GM23248 (cell line): ENCODE data around the gene KCNE1.

ENCODE experiments used
- EZH2 ChIP-seq: fragments of 200-600 bp; sonication (generic); IDR thresholded peaks from 2 replicates; pipeline ENCODE4 v1.6.1; 2018; ENCODE audit warnings: antibody characterized with exemption, mild to moderate bottlenecking; ENCODE audit not compliant: insufficient read depth, poor library complexity, severe bottlenecking
- EZH2phosphoT487 ChIP-seq: fragments of 200-600 bp; sonication (generic); IDR thresholded peaks from 2 replicates; pipeline ENCODE4 v1.6.1; 2018; ENCODE audit warnings: antibody characterized with exemption, moderate library complexity, mild to moderate bottlenecking, low read depth; ENCODE audit not compliant: insufficient read depth

DNA sequence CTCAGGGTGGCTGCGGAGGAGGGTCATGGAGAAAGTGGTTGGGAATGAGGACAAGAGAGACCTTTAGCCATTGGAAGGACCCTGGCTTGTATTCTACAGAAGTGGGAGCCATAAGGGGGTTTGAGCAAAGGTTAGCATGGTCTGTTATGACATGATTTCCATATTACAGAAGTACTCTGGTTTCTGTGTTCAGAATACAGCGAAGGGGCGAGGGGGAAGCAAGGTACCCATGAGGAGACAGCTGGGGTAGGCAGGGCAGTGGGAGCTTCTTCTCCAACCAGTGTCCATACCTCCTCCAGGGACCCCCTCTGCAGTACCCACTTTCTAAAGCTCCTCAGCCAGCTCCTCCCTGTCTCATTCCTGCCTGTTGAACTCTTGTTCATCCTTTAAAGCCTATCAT lies 21.9 kb upstream of the KCNE1 start:
- TF ChIP-seq EZH2phosphoT487 (no peak), EZH2 (no peak)
